Liver (tissue), 3 donors: ENCODE data around the gene CNTN5.

Experiments used
- CTCF ChIP-seq: fragments of 150-350 bp; IDR thresholded peaks from 2 replicates; pipeline ENCODE4 v1.5.1; 2017; ENCODE audit warnings: improper control_type of control experiment, low read depth, low read length; ENCODE audit not compliant: missing input control
- TAF1 ChIP-seq: conservative IDR thresholded peaks from 2 replicates; pipeline ENCODE4 v1.6.1; 2016; ENCODE audit warnings: antibody characterized with exemption, mild to moderate bottlenecking
- YY1 ChIP-seq: IDR thresholded peaks from 2 replicates; pipeline ENCODE4 v1.6.1; 2016; ENCODE audit warnings: antibody characterized with exemption, mild to moderate bottlenecking
- TF ChIP-seq, protein P1 (sequence below): IDR thresholded peaks from 2 replicates; pipeline ENCODE4 v1.6.1; 2016; ENCODE audit warnings: antibody characterized with exemption
- TF ChIP-seq, protein P2 (sequence below): IDR thresholded peaks from 2 replicates; pipeline ENCODE4 v1.6.1; 2016; ENCODE audit warnings: antibody characterized with exemption
- TF ChIP-seq, protein P3 (sequence below): IDR thresholded peaks from 2 replicates; pipeline ENCODE4 v1.6.1; 2016; ENCODE audit warnings: antibody characterized with exemption, mild to moderate bottlenecking
- donor health status: healthy.
- donor health status: healthy.

- TF ChIP-seq CTCF (no peak), TAF1 (no peak), YY1 (no peak)
- TF ChIP-seq, protein P1, sequence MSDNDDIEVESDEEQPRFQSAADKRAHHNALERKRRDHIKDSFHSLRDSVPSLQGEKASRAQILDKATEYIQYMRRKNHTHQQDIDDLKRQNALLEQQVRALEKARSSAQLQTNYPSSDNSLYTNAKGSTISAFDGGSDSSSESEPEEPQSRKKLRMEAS: no peak
- TF ChIP-seq, protein P2, sequence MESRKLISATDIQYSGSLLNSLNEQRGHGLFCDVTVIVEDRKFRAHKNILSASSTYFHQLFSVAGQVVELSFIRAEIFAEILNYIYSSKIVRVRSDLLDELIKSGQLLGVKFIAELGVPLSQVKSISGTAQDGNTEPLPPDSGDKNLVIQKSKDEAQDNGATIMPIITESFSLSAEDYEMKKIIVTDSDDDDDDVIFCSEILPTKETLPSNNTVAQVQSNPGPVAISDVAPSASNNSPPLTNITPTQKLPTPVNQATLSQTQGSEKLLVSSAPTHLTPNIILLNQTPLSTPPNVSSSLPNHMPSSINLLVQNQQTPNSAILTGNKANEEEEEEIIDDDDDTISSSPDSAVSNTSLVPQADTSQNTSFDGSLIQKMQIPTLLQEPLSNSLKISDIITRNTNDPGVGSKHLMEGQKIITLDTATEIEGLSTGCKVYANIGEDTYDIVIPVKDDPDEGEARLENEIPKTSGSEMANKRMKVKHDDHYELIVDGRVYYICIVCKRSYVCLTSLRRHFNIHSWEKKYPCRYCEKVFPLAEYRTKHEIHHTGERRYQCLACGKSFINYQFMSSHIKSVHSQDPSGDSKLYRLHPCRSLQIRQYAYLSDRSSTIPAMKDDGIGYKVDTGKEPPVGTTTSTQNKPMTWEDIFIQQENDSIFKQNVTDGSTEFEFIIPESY: no peak
- TF ChIP-seq, protein P3, sequence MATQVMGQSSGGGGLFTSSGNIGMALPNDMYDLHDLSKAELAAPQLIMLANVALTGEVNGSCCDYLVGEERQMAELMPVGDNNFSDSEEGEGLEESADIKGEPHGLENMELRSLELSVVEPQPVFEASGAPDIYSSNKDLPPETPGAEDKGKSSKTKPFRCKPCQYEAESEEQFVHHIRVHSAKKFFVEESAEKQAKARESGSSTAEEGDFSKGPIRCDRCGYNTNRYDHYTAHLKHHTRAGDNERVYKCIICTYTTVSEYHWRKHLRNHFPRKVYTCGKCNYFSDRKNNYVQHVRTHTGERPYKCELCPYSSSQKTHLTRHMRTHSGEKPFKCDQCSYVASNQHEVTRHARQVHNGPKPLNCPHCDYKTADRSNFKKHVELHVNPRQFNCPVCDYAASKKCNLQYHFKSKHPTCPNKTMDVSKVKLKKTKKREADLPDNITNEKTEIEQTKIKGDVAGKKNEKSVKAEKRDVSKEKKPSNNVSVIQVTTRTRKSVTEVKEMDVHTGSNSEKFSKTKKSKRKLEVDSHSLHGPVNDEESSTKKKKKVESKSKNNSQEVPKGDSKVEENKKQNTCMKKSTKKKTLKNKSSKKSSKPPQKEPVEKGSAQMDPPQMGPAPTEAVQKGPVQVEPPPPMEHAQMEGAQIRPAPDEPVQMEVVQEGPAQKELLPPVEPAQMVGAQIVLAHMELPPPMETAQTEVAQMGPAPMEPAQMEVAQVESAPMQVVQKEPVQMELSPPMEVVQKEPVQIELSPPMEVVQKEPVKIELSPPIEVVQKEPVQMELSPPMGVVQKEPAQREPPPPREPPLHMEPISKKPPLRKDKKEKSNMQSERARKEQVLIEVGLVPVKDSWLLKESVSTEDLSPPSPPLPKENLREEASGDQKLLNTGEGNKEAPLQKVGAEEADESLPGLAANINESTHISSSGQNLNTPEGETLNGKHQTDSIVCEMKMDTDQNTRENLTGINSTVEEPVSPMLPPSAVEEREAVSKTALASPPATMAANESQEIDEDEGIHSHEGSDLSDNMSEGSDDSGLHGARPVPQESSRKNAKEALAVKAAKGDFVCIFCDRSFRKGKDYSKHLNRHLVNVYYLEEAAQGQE: no peak
Observed at GRCh38 chr11:100367892-100368291, 1347.1 kb downstream of the CNTN5 start.
